K562 (cell line): ENCODE results near the gene SEC61G. TPM values are rescaled to one million over a fixed set of nuclear protein-coding genes. Genes with fewer than 3 reads are reported as not detected.

ENCODE experiments used
- E2F6 ChIP-seq, 2 experiments: IDR thresholded peaks; 2 replicates each; pipeline ENCODE4 v1.6.1; 2011; ENCODE audit warnings: borderline replicate concordance in 1 of 2, control low read depth in 1 of 2, low read depth in 1 of 2, low read length in 1 of 2, mild to moderate bottlenecking in 1 of 2, mixed read lengths in 1 of 2, moderate library complexity in 1 of 2; ENCODE audit not compliant: insufficient read depth in 1 of 2, insufficient read length in 1 of 2, poor library complexity in 1 of 2, severe bottlenecking in 1 of 2; ENCODE audit errors: extremely low read depth in 1 of 2
- HMBOX1 ChIP-seq: sonication (generic); IDR thresholded peaks from 2 replicates; pipeline ENCODE4 v1.6.1; 2016
- L3MBTL2 ChIP-seq: fragments of 450-650 bp; IDR thresholded peaks from 2 replicates; pipeline ENCODE4 v1.6.1; 2016; ENCODE audit warnings: mild to moderate bottlenecking, moderate library complexity
- PCBP1 ChIP-seq: fragments of 200-400 bp; formaldehyde crosslinking; IDR thresholded peaks from 2 replicates; pipeline ENCODE4 v1.6.1; 2018; ENCODE audit warnings: mild to moderate bottlenecking, low read depth, low read length; ENCODE audit not compliant: poor library complexity, severe bottlenecking
- RAD51 ChIP-seq: fragments of 450-650 bp; IDR thresholded peaks from 2 replicates; pipeline ENCODE4 v1.7.1; 2016; ENCODE audit warnings: low read depth, mild to moderate bottlenecking, borderline replicate concordance
- SMARCC2 ChIP-seq: fragments of 450-650 bp; IDR thresholded peaks from 2 replicates; pipeline ENCODE4 v1.6.1; 2017; ENCODE audit warnings: antibody characterized with exemption, moderate library complexity, mild to moderate bottlenecking, low read depth
- SMC3 ChIP-seq: conservative IDR thresholded peaks from 2 replicates; pipeline ENCODE4 v1.6.1; 2011; ENCODE audit warnings: low read depth, low read length, improper control_type of control experiment; ENCODE audit not compliant: insufficient read depth
- STAT5B ChIP-seq: fragments of 250-450 bp; sonication (Bioruptor Pico); IDR thresholded peaks from 2 replicates; pipeline ENCODE4 v1.8.0; 2021; ENCODE audit warnings: mild to moderate bottlenecking, inconsistent platforms
- ZNF121 ChIP-seq: sonication (generic); formaldehyde crosslinking; conservative IDR thresholded peaks from 2 replicates; pipeline ENCODE4 v1.8.0; 2022; ENCODE audit warnings: missing genetic modification reagents
- polyA plus RNA-seq, 8 experiments: library from polyadenylated mRNA; depleted of rRNA in 4 of 8; stranded (reverse) in 5 of 8; unstranded in 3 of 8; fragments of >200 nt; fragmentation: Nextera tagmentation in 2 of 8; fragmentation: Illumina TruSeq in 1 of 8; extraction: Ambion mirVana in 2 of 8; extraction: Trizol in 1 of 8; gene quantifications; 2 replicates each; pipeline versions ENCODE4 v1.2.1 to v1.2.3, GENCODE V29; 2011 to 2014; ENCODE audit warnings: inconsistent platforms in 1 of 8, missing spikeins in 1 of 8
- total RNA-seq, 7 experiments: library from RNA; depleted of rRNA in 6 of 7; stranded (reverse); fragments of >200 nt in 6 of 7; fragmentation: Illumina TruSeq in 2 of 7; extraction: Trizol in 2 of 7; gene quantifications; 2 replicates each; pipeline versions ENCODE4 v1.2.1 to v1.2.3, GENCODE V29; 2011 to 2021; ENCODE audit warnings: low replicate concordance in 1 of 7
- TF ChIP-seq, protein P1 (sequence below): sonication (generic); formaldehyde crosslinking; IDR thresholded peaks from 2 replicates; pipeline ENCODE4 v1.9.0; 2022; ENCODE audit warnings: mild to moderate bottlenecking, missing genetic modification reagents

SEC61G gene
- total and polyA plus RNA-seq, 9 of the 15 experiments (the other 6 are each of a cell fraction or from before 2014, with no cell fraction given): 138 to 565 (median 223) TPM

DNA sequence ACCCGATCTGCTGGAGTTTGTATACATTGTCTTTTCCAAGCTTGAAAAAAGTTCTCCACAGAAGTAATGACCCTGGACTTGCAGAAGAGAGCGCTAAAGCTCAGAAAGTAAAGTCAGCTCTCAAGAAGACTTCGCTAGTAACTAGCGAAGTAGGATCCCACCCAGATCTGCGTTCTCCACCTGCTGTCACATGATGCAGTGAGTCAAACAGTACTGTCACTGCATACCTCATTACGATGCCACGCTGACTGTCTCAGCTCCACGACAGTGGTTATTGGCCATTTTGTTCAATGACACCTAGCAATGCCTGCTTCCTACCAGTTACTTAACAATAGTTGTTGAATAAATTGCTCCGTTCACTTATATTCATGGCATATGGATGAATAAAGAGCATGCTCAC, 29.7 kb upstream of the SEC61G start (continued):
- TF ChIP-seq E2F6 (IDR thresholded peaks at IDR 0.05; ENCODE audit: borderline replicate concordance in 1 of 2, extremely low read depth in 1 of 2, insufficient read depth in 1 of 2, insufficient read length in 1 of 2, low read depth in 1 of 2, low read length in 1 of 2, poor library complexity in 1 of 2, severe bottlenecking in 1 of 2) (peak in 1 of 2 experiments; percentile 29), STAT5B (no peak), HMBOX1 (peak; percentile 60; the same call in 1 of the 2 replicates), L3MBTL2 (peak; percentile 68), SMC3 (peak; percentile 39; the same call in 1 of the 2 replicates), ZNF121 (no peak), RAD51 (peak; percentile 42; the same call in 1 of the 2 replicates), SMARCC2 (no peak), PCBP1 (no peak)
- TF ChIP-seq, protein P1, sequence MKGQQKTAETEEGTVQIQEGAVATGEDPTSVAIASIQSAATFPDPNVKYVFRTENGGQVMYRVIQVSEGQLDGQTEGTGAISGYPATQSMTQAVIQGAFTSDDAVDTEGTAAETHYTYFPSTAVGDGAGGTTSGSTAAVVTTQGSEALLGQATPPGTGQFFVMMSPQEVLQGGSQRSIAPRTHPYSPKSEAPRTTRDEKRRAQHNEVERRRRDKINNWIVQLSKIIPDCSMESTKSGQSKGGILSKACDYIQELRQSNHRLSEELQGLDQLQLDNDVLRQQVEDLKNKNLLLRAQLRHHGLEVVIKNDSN: peak; percentile 65
- TF ChIP-seq, all 486 proteins: peak for 14
